GM23338 (cell line): ENCODE data around the gene MALSU1. TPM values are rescaled to one million over a fixed set of nuclear protein-coding genes. Genes with fewer than 3 reads are reported as not detected.

Experiments
- ATAC-seq: fragments of 200-7000 bp; cut with Tn5 transposase; 3 replicates; pipeline ENCODE4 v1.9.1; 2020
- DNase-seq: peaks from one replicate; pipeline ENCODE4 v3.0.0-alpha.2; 2015; ENCODE audit warnings: low spot score
- H2AFZ ChIP-seq: fragments of 200-600 bp; sonication (generic); 2 replicates; pipeline ENCODE4 v1.8.0; 2016; ENCODE audit warnings: antibody characterized with exemption, mild to moderate bottlenecking, moderate library complexity
- H3F3A ChIP-seq: fragments of 200-600 bp; sonication (generic); replicated peaks from 2 replicates; pipeline ENCODE4 v1.8.0; 2017; ENCODE audit warnings: antibody characterized with exemption, mixed run types, low read depth
- H3K27ac ChIP-seq: fragments of 200-600 bp; sonication (generic); 2 replicates; pipeline ENCODE4 v1.6.1; 2016; ENCODE audit warnings: low read depth
- H3K27me3 ChIP-seq: fragments of 200-600 bp; sonication (generic); 2 replicates; pipeline ENCODE4 v1.8.0; 2016; ENCODE audit warnings: mild to moderate bottlenecking, mixed run types, moderate library complexity; ENCODE audit not compliant: insufficient read depth
- H3K36me3 ChIP-seq: fragments of 200-600 bp; sonication (generic); 2 replicates; pipeline ENCODE4 v1.8.0; 2016; ENCODE audit warnings: mild to moderate bottlenecking; ENCODE audit not compliant: insufficient read depth
- H3K4me1 ChIP-seq: fragments of 200-600 bp; sonication (generic); 2 replicates; pipeline ENCODE4 v1.8.0; 2016; ENCODE audit warnings: mild to moderate bottlenecking, moderate library complexity; ENCODE audit not compliant: insufficient read depth
- H3K4me2 ChIP-seq: fragments of 200-600 bp; sonication (generic); 2 replicates; pipeline ENCODE4 v1.7.1; 2017; ENCODE audit warnings: mixed run types
- H3K4me3 ChIP-seq: fragments of 200-600 bp; sonication (generic); 2 replicates; pipeline ENCODE4 v1.6.1; 2016; ENCODE audit warnings: mixed run types
- H3K79me2 ChIP-seq: fragments of 200-600 bp; sonication (generic); replicated peaks from 2 replicates; pipeline ENCODE4 v1.8.0; 2017; ENCODE audit warnings: mild to moderate bottlenecking; ENCODE audit not compliant: insufficient read depth
- H3K9me2 ChIP-seq: fragments of 200-600 bp; sonication (generic); 2 replicates; pipeline ENCODE4 v1.8.0; 2017; ENCODE audit not compliant: insufficient read depth
- H4K20me1 ChIP-seq: fragments of 200-600 bp; sonication (generic); replicated peaks from 2 replicates; pipeline ENCODE4 v1.8.0; 2017; ENCODE audit warnings: mild to moderate bottlenecking; ENCODE audit not compliant: insufficient read depth
- H3K27ac Mint-ChIP-seq: 2 replicates; pipeline ENCODE4 v1.8.0; 2020; ENCODE audit warnings: inconsistent platforms, mild to moderate bottlenecking, moderate library complexity, mixed read lengths
- H3K27me3 Mint-ChIP-seq: 3 replicates; pipeline ENCODE4 v1.8.0; 2022; ENCODE audit warnings: low read depth, mild to moderate bottlenecking, moderate library complexity, mixed read lengths, inconsistent platforms; ENCODE audit not compliant: insufficient read depth, poor library complexity
- H3K36me3 Mint-ChIP-seq: 3 replicates; pipeline ENCODE4 v1.8.0; 2021; ENCODE audit warnings: low read depth, mild to moderate bottlenecking, inconsistent platforms, moderate library complexity, mixed read lengths
- H3K4me1 Mint-ChIP-seq: 3 replicates; pipeline ENCODE4 v1.8.0; 2020; ENCODE audit warnings: mild to moderate bottlenecking, inconsistent platforms, mixed read lengths
- H3K4me3 Mint-ChIP-seq: 3 replicates; pipeline ENCODE4 v1.8.0; 2021; ENCODE audit warnings: moderate library complexity, mild to moderate bottlenecking, inconsistent platforms, mixed read lengths
- H3K9me3 Mint-ChIP-seq: 3 replicates; pipeline ENCODE4 v1.8.0; 2020; ENCODE audit warnings: moderate library complexity, mild to moderate bottlenecking, inconsistent platforms, mixed read lengths
- CREB1 ChIP-seq: fragments of 250-450 bp; sonication (Bioruptor Pico); IDR thresholded peaks from 2 replicates; pipeline ENCODE4 v1.5.0; 2020; ENCODE audit warnings: low read depth, mild to moderate bottlenecking, moderate library complexity
- EZH2 ChIP-seq: fragments of 200-600 bp; sonication (generic); IDR thresholded peaks from one replicate; pipeline ENCODE4 v1.8.0; 2017; ENCODE audit warnings: antibody characterized with exemption, mild to moderate bottlenecking, low read depth; ENCODE audit not compliant: unreplicated experiment
- EZH2phosphoT487 ChIP-seq: fragments of 200-600 bp; sonication (generic); IDR thresholded peaks from one replicate; pipeline ENCODE4 v1.8.1; 2018; ENCODE audit warnings: antibody characterized with exemption; ENCODE audit not compliant: unreplicated experiment
- JUNB ChIP-seq: IDR thresholded peaks from one replicate; pipeline ENCODE4 v1.6.1; 2016; ENCODE audit warnings: antibody characterized with exemption; ENCODE audit not compliant: unreplicated experiment
- NANOG ChIP-seq: IDR thresholded peaks from 2 replicates; pipeline ENCODE4 v1.6.1; 2016; ENCODE audit warnings: antibody characterized with exemption, borderline replicate concordance
- POLR2AphosphoS5 ChIP-seq: IDR thresholded peaks from 2 replicates; pipeline ENCODE4 v1.6.1; 2016; ENCODE audit warnings: antibody characterized with exemption, low read depth
- STAT1 ChIP-seq: IDR thresholded peaks from one replicate; pipeline ENCODE4 v1.6.1; 2016; ENCODE audit warnings: antibody characterized with exemption; ENCODE audit not compliant: unreplicated experiment
- ZNF114 ChIP-seq: fragments of 250-450 bp; sonication (Bioruptor Pico); IDR thresholded peaks from 2 replicates; pipeline ENCODE4 v1.5.0; 2020; ENCODE audit warnings: mild to moderate bottlenecking, moderate library complexity
- ZNF331 ChIP-seq: fragments of 250-450 bp; sonication (Bioruptor Pico); IDR thresholded peaks from 2 replicates; pipeline ENCODE4 v1.5.0; 2020; ENCODE audit warnings: low read depth, mild to moderate bottlenecking, moderate library complexity
- polyA plus RNA-seq: library from polyadenylated mRNA; unstranded; fragments of >200 nt; fragmentation: Nextera tagmentation; extraction: Ambion mirVana; gene quantifications from 2 replicates; pipeline ENCODE4 v1.2.1, GENCODE V29; 2016
- total RNA-seq: library from RNA; depleted of rRNA; stranded (reverse); fragments of >200 nt; shearing (Covaris generic); gene quantifications from 2 replicates; pipeline ENCODE4 v1.2.3, GENCODE V29; 2014
- TF ChIP-seq, protein P1 (sequence below), 2 experiments: fragments of 200-600 bp in 1 of 2; sonication (generic) in 1 of 2; conservative IDR thresholded peaks; 2 replicates each; pipeline versions ENCODE4 v1.5.1 to v1.6.1; 2016 to 2017; ENCODE audit warnings: antibody characterized with exemption in 2 of 2, low read depth in 2 of 2, mild to moderate bottlenecking in 2 of 2, moderate library complexity in 1 of 2
- TF ChIP-seq, protein P2 (sequence below): IDR thresholded peaks from 2 replicates; pipeline ENCODE4 v1.6.1; 2016; ENCODE audit warnings: antibody characterized with exemption
- TF ChIP-seq, protein P3 (sequence below): IDR thresholded peaks from one replicate; pipeline ENCODE4 v1.6.1; 2018; ENCODE audit warnings: antibody characterized with exemption; ENCODE audit not compliant: unreplicated experiment
- TF ChIP-seq, protein P4 (sequence below): fragments of 250-450 bp; sonication (Bioruptor Pico); IDR thresholded peaks from 2 replicates; pipeline ENCODE4 v1.5.0; 2020; ENCODE audit warnings: mild to moderate bottlenecking, moderate library complexity

The MALSU1 gene
- total and polyA plus RNA-seq, 2 experiments from 2014 or later = 96.8 to 209 TPM

DNA sequence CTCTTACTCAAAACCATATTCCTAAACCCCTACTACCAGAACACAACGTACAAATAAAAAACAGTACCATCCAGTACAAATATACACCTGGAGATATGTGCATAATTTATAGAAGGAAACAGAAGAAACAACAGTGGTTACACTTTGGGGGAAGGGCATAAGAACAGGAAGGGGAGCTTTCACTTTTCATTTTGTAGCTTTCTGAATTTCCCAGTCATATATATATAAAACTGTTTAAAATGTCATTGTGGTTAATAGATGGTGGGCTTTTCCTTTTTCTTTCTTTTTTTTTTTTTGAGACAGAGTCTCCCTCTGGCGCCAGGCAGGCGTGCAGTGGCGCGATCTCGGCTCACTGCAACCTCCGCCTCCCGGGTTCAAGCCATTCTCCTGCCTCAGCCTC lies 47.2 kb downstream of the MALSU1 start:
- ATAC-seq (no peak), DNase-seq (no peak)
- Mint-ChIP-seq H3K4me3 (no peak overlapping the region), H3K27me3 (peaks cover 8% of the 10 kb centered on the region), H3K9me3 (no peaks in the 10 kb centered on the region), H3K36me3 (peaks cover 80% of the 10 kb centered on the region), H3K4me1 (peaks cover 14% of the 10 kb centered on the region), H3K27ac (no peak overlapping the region)
- H3K79me2 ChIP-seq = 0 out of 2 replicates have a peak, but pooled peaks cover 8% of the 10 kb centered on the region
- no peaks in the 10 kb centered on the region for H3K27me3 ChIP-seq
- TF ChIP-seq EZH2phosphoT487 = no peak
- TF ChIP-seq, protein P1, sequence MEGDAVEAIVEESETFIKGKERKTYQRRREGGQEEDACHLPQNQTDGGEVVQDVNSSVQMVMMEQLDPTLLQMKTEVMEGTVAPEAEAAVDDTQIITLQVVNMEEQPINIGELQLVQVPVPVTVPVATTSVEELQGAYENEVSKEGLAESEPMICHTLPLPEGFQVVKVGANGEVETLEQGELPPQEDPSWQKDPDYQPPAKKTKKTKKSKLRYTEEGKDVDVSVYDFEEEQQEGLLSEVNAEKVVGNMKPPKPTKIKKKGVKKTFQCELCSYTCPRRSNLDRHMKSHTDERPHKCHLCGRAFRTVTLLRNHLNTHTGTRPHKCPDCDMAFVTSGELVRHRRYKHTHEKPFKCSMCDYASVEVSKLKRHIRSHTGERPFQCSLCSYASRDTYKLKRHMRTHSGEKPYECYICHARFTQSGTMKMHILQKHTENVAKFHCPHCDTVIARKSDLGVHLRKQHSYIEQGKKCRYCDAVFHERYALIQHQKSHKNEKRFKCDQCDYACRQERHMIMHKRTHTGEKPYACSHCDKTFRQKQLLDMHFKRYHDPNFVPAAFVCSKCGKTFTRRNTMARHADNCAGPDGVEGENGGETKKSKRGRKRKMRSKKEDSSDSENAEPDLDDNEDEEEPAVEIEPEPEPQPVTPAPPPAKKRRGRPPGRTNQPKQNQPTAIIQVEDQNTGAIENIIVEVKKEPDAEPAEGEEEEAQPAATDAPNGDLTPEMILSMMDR (conservative IDR thresholded peaks at IDR 0.05; ENCODE audit: low read depth in 2 of 2) = no peak
- TF ChIP-seq JUNB = no peak
- TF ChIP-seq ZNF331 (CRISPR knock-in tag) = no peak
- TF ChIP-seq, protein P2, sequence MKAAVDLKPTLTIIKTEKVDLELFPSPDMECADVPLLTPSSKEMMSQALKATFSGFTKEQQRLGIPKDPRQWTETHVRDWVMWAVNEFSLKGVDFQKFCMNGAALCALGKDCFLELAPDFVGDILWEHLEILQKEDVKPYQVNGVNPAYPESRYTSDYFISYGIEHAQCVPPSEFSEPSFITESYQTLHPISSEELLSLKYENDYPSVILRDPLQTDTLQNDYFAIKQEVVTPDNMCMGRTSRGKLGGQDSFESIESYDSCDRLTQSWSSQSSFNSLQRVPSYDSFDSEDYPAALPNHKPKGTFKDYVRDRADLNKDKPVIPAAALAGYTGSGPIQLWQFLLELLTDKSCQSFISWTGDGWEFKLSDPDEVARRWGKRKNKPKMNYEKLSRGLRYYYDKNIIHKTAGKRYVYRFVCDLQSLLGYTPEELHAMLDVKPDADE = no peak
- TF ChIP-seq, protein P3, sequence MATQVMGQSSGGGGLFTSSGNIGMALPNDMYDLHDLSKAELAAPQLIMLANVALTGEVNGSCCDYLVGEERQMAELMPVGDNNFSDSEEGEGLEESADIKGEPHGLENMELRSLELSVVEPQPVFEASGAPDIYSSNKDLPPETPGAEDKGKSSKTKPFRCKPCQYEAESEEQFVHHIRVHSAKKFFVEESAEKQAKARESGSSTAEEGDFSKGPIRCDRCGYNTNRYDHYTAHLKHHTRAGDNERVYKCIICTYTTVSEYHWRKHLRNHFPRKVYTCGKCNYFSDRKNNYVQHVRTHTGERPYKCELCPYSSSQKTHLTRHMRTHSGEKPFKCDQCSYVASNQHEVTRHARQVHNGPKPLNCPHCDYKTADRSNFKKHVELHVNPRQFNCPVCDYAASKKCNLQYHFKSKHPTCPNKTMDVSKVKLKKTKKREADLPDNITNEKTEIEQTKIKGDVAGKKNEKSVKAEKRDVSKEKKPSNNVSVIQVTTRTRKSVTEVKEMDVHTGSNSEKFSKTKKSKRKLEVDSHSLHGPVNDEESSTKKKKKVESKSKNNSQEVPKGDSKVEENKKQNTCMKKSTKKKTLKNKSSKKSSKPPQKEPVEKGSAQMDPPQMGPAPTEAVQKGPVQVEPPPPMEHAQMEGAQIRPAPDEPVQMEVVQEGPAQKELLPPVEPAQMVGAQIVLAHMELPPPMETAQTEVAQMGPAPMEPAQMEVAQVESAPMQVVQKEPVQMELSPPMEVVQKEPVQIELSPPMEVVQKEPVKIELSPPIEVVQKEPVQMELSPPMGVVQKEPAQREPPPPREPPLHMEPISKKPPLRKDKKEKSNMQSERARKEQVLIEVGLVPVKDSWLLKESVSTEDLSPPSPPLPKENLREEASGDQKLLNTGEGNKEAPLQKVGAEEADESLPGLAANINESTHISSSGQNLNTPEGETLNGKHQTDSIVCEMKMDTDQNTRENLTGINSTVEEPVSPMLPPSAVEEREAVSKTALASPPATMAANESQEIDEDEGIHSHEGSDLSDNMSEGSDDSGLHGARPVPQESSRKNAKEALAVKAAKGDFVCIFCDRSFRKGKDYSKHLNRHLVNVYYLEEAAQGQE = no peak
- no peak for TF ChIP-seq EZH2
- no peak for TF ChIP-seq NANOG
- TF ChIP-seq POLR2AphosphoS5 = no peak
- no peak for TF ChIP-seq ZNF114 (CRISPR knock-in tag)
- no peak for TF ChIP-seq STAT1
- no peak for TF ChIP-seq CREB1
- TF ChIP-seq, protein P4, sequence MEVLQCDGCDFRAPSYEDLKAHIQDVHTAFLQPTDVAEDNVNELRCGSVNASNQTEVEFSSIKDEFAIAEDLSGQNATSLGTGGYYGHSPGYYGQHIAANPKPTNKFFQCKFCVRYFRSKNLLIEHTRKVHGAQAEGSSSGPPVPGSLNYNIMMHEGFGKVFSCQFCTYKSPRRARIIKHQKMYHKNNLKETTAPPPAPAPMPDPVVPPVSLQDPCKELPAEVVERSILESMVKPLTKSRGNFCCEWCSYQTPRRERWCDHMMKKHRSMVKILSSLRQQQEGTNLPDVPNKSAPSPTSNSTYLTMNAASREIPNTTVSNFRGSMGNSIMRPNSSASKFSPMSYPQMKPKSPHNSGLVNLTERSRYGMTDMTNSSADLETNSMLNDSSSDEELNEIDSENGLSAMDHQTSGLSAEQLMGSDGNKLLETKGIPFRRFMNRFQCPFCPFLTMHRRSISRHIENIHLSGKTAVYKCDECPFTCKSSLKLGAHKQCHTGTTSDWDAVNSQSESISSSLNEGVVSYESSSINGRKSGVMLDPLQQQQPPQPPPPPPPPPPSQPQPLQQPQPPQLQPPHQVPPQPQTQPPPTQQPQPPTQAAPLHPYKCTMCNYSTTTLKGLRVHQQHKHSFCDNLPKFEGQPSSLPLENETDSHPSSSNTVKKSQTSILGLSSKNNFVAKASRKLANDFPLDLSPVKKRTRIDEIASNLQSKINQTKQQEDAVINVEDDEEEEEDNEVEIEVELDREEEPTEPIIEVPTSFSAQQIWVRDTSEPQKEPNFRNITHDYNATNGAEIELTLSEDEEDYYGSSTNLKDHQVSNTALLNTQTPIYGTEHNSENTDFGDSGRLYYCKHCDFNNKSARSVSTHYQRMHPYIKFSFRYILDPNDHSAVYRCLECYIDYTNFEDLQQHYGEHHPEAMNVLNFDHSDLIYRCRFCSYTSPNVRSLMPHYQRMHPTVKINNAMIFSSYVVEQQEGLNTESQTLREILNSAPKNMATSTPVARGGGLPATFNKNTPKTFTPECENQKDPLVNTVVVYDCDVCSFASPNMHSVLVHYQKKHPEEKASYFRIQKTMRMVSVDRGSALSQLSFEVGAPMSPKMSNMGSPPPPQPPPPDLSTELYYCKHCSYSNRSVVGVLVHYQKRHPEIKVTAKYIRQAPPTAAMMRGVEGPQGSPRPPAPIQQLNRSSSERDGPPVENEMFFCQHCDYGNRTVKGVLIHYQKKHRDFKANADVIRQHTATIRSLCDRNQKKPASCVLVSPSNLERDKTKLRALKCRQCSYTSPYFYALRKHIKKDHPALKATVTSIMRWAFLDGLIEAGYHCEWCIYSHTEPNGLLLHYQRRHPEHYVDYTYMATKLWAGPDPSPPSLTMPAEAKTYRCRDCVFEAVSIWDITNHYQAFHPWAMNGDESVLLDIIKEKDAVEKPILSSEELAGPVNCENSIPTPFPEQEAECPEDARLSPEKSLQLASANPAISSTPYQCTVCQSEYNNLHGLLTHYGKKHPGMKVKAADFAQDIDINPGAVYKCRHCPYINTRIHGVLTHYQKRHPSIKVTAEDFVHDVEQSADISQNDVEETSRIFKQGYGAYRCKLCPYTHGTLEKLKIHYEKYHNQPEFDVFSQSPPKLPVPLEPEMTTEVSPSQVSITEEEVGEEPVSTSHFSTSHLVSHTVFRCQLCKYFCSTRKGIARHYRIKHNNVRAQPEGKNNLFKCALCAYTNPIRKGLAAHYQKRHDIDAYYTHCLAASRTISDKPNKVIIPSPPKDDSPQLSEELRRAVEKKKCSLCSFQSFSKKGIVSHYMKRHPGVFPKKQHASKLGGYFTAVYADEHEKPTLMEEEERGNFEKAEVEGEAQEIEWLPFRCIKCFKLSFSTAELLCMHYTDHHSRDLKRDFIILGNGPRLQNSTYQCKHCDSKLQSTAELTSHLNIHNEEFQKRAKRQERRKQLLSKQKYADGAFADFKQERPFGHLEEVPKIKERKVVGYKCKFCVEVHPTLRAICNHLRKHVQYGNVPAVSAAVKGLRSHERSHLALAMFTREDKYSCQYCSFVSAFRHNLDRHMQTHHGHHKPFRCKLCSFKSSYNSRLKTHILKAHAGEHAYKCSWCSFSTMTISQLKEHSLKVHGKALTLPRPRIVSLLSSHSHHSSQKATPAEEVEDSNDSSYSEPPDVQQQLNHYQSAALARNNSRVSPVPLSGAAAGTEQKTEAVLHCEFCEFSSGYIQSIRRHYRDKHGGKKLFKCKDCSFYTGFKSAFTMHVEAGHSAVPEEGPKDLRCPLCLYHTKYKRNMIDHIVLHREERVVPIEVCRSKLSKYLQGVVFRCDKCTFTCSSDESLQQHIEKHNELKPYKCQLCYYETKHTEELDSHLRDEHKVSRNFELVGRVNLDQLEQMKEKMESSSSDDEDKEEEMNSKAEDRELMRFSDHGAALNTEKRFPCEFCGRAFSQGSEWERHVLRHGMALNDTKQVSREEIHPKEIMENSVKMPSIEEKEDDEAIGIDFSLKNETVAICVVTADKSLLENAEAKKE (CRISPR knock-in tag) = no peak
- H3K27ac ChIP-seq = no peak overlapping the region
- H2AFZ ChIP-seq = no peak overlapping the region
- H3K4me2 ChIP-seq = no peak overlapping the region
- H3K36me3 ChIP-seq = peaks cover 59% of the 10 kb centered on the region; the same call in 1 of the 2 replicates
- no peak overlapping the region for H3K4me3 ChIP-seq
- H4K20me1 ChIP-seq = peaks cover 24% of the 10 kb centered on the region; the same call in 1 of the 2 replicates
- H3F3A ChIP-seq = peaks cover 11% of the 10 kb centered on the region; the same call in 1 of the 2 replicates
- H3K4me1 ChIP-seq = no peaks in the 10 kb centered on the region
- no peaks in the 10 kb centered on the region for H3K9me2 ChIP-seq
